NCI-H2227 (cell line): ENCODE results near the gene FCAMR.

ENCODE experiments used
- DNase-seq: peaks from one replicate; lab custom pipeline; 2025; ENCODE audit not compliant: unreplicated experiment; lab: John Stamatoyannopoulos, UW

Gene FCAMR

DNA sequence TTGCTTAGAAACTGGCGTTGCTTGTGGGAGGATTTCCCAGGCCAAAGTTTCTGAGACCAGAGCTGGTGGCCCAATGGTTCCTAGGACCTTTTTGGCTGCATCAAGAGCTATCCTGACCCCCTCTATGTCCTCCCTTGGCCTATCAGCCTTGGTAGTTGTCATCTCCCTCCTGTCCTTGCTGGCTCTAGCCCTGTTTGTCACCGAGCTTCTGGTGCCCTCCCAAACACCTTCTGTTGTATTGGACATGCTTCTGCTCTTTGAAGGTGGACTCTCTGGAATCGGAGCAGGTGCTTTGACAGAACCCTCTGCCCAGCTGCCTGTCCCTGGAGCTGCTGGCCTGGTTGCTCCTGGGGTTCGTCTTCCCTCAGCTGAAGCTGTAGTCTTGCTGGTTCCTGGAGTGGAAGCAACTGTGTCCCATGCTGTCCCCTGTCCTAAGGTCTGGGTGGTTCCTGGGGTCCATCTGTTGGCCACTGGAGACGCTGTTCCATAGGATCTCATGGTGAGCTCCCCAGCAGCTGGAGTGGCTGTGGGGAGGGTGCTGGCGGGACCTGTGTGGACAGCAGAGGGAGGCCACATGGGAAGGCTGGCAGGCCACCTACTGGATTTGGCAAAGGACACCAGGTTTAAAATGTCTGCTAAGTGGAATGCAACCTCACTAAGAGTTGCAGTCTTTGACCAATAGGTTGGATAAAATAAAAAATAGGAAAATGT, 9.4 kb downstream of the FCAMR start:
- DNase-seq = no peak

DNA sequence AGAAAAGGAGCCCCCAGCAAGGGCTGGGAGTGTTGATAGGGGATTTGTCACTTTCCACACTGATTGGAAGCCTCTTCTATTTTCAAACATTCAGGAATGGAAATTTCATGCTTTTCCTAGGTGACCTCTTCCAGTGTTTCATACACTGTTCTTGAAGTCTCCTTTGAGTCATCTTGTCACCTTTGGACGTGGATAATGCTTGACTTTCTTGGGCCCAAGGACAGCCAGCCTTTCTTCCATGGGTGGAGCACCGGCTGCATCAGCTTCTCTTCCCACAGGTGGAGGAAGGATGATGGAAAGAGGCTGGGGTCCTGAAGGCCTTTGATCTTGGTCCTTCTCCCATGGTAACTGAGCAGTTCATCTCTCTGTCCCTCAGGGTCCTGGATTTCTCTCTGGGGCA, 12.1 kb downstream of the FCAMR start:
- DNase-seq = no peak

DNA sequence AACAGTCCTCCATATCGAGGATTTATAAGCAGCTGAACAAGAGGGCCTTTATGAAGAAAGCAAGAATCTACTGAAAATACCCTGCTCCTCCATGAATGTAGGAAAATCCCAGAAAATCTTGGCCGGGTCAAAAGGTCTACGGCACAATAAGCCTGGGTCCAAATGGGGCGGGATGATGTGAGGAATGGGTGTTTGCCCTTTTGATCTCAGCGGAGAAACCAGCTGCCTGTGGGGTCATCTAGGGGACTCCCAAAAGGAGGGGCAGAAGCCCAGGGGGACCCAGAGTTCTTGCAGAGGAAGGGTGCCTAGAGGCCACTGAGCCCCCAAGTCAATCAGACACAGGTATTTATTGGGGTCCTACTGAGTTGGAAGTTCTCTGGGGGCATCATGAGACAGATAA, 12.6 kb downstream of the FCAMR start:
- no peak for DNase-seq

DNA sequence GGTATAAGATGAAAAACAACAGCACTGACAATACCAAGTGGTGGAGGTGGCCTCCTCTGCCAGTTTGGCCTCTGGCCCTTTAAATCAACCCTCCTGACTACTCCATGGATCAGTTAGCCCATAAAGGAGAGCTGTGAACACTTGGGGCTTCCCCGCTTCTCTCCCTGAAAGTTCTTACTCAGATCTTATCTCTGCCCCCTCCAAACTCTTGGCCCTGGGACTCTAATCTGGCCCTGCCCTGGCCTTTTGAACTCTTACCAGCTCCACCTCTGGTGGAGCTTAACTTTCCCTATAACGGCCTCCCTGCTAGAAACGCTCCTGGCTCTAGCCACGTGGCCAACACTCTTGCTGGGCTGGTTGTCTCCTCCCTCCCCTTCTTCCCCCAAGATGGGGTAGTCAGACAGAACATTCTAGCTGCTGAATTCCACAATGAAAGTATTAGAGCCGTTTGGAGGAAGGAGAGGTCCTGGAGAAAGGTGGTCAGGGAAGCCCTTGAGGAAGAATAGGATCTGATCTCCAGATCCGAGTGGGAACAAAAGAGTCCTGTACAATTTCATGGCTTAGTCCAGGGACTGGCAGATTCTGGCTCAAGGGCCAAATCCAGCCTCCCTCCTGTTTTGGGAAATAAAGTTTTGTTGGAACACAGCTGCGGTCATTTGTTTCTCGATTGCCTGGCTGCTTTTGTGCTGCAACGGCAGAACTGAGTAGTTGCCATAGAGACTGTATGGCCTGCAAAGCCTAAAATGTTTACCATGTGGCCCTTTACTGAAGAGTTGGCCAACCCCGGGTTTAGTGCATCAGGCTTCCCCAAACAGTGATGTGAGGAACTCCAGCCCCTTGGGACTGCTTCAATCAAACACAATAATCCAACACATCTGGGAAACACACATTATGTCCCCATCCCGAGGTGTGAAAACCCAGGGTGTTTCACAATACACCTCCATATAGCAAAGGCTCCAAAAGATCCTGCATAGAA, 14.5 kb downstream of the FCAMR start:
- no peak for DNase-seq

- no peak for DNase-seq
Measured at GRCh38 chr1:206954459-206955342, 15.6 kb downstream of the FCAMR start.

DNA sequence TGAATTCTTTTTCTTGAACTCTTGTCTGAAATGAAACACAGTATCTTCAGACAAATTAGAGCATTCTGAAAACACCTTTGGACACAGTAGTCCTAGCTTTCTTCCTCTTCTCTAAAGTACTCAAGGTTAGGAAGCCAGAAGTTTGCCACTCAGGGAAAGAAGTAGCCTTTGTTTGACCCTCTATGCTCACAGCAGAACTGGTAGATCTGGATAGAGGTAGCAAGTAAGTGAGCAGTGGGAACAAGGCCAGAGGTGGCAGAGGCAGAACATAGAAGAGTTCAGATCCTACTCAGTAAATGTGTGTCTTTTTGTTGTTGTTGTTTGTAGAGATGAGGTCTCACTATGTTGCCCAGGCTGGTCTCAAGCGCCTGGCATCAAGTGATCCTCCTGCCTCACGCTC, 16.6 kb downstream of the FCAMR start:
- no peak for DNase-seq

GRCh38 chr1:206953126-206953525, 17.1 kb downstream of the FCAMR start:
- no peak for DNase-seq

- no peak for DNase-seq
Measured at GRCh38 chr1:206952171-206952570, 18.1 kb downstream of the FCAMR start.

DNA sequence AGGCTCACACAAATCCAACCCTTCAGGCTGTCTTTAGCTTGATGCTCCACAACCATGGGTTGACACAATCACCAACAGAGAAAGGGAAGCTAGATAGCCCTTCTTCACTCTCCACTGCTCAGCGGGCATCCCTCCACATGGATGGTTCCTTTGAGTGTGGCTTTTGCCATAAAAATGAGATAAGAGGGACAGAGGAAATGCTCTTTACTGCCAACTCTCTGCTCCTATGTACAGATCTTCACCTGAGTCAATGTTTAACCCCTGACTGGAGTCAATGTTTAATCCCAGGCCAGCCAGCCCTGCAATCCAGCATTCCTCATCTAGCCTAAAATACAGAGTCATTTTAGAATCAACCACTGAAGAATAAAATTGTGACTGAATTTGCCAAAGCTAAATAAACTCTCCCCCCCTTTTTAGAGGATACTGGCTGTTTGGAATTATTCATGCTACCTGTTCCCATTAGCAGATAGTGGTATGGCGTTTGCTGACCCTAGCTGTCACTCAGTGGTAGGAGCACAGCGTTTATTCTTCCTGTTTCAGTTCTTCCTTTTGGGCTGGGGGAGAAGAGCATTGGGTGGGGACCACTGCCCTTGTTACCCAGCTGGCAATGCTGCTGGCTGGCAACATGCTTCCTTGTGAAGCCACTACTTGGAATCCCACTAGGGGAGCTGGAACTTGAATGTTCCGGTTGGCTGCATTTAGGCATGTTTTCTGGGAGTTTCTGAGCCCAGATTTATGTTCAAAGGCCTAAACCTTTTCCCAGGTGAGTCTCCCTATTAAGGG, 18.8 kb downstream of the FCAMR start:
- DNase-seq = no peak

DNA sequence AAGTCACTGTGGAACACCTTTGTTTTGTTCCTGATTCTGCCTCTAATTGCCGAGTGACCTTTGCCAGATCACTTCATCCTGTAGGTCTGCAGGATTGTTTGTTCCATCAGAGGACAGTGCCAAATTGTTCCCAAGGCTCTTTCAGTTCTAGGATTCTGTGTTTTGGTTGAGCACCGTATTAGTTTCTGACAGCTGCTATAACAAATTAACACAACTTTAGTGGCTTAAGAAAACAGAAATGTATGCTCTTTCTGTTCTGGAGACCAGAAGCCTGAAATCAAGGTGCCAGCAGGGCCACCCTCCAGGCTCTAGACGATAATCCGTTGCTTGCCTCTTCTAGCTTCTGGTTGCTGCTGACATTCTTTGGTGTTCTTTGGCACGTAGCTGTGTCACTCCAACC, 20.6 kb downstream of the FCAMR start:
- no peak for DNase-seq

DNA sequence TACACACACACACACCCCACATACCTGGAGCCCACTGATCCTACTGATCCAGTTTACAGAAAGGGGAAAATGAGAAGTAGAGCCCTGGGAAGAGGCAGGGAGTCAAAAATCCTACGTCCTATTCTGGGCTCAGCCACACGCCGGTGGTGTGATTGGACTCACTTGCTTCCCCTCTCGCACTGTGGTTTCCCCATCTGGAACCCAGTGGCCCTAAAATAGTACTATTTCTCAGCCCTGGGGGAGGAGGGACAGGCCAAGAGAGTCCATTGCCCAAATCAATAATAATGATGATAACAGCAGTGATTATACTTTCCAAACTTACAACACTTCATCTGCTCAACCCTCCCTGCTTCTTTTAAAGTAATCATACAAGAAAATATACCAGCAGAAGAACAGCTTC, 21.1 kb downstream of the FCAMR start:
- no peak for DNase-seq

GRCh38 chr1:206947255-206947654, 23.0 kb downstream of the FCAMR start:
- DNase-seq = no peak

- DNase-seq = no peak
Measured at GRCh38 chr1:206946261-206946660, 24.0 kb downstream of the FCAMR start, which contains the start of gene PIGR. PIGR (minus strand) TSS chr1:206946466; CDS start chr1:206940531, 5,935 bp downstream.

DNA sequence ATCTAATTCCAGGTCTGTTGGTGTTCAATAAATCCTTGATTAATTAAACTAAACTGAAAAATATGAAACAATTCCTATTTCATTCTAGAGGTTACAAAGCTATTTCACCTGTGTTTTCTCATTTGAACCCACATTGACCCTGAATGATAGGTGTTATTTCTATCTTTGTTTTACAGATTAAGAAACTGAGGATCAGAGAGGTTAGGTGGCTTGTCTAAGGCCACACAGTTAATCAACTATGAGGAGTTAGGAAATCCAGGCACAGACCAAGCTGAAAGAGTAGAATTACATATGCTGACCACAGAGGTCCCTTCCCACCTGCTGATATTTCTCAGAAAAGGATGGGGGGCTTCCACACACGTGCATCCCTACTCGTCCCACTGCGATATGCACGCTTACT, 24.5 kb downstream of the FCAMR start:
- DNase-seq = no peak

DNA sequence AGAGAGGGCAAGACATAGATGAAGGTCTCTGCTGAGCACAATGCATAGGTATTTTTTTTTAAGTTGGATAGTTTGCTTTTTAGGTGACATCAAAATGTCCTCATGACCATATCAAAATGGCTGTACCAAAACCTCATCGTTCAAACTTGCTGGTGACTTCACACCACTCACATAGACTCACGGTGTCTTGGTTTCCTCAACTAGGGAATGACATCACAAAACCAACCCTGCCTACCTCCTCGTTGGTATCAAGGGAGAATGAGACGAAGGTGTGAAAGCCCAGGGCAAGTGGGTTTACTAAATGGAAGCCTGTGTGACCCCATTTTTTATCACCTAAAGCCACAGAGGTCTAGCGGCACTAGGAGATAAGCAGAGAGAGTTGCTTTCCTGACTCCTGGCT, 25.6 kb downstream of the FCAMR start:
- no peak for DNase-seq

- DNase-seq = no peak
Measured at GRCh38 chr1:206941766-206942418, 28.4 kb downstream of the FCAMR start.

DNA sequence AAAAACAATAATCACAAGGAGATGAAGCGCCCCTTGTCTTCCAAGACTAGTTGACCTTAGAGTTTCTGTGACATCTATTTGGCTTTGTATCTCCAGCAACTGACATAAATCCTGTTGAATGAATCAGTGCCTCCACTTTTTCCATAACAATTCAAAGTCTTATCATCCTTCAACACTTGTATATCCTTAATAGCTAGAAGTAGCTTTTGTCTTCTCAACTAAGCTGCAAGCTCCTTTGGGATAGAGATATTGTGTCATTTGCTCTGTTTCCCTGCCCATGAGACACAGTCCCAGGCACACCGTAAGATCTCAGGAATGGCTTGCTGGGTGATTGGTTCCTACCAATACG, 29.7 kb downstream of the FCAMR start:
- no peak for DNase-seq

DNA sequence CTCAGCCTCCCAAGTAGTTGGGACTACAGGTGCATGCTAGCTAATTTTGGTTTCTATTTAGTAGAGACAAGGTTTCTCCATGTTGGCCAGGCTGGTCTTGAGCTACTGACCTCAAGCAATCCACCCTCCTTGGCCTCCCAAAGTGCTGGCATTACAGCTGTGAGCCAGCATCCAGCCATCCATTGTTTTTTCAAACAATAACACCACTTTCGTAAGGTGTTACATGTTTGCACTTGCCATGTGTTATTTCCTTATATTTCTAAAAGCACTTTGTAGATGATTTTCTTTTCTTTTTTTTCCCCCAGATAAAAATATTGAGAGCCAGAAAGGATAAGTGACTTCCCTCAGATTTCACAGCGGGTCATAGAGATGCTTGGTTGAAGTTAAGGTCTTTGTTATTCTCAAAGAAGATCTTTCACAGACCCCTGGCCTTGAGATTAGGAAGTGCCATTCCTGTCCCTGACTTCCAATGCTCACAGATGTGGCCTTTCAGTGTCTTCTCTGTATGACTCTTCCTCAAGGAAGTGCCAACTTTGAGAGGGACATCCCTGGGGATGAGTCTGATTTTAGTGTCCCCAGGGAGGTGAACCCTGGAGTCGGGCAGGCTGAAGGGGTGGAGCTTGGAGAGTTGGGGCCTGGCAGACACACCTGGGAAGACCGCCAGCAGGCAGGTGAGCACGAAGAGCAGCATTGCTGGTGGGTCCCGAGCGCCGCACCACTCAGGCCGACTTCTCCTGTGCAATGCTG, 30.2 kb downstream of the FCAMR start:
- DNase-seq = no peak

DNA sequence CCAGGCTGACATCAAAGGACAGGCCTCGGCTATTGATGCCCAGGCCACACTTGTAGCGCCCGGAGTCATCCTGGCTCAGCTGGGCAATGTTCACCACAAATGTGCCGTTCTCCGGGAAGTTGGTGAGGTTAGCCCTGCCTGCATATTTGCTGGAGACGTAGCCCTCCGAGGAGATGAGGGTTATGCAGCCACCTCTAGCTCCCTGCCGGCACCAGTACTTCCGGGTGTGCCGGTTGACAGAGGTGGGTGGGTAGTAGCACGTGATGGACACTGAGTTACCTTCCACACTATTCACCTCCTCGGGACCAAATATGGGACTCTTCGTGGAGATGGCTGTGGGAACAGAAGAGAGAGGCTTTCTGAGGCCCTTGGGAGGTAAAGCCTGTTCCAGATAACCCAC, 31.1 kb downstream of the FCAMR start:
- no peak for DNase-seq
